Activated CD8-positive, alpha-beta memory T cell treated with anti-CD3 and anti-CD28 coated beads, Interleukin-2, amount 50 U/mL, for 1 hour (primary cell): ENCODE measurements around the gene CPXM2.
"Not testable (repeated sequence)": the region's sequence is repeated elsewhere in the genome, so short reads cannot be mapped to it uniquely, and the experiment has no call there.

ENCODE experiments used
- DNase-seq: peaks from one replicate; pipeline ENCODE4 v3.0.0-alpha.2; 2020; ENCODE audit errors: extremely low read depth

The CPXM2 gene

GRCh38 chr10:123743441-123744223, 148.0 kb downstream of the CPXM2 start:
- no peak for DNase-seq

- no peak for DNase-seq
These were observed 148.7 kb downstream of the CPXM2 start for GRCh38 chr10:123742751-123743440.

GRCh38 chr10:123741711-123742110, 149.9 kb downstream of the CPXM2 start:
- DNase-seq, result no peak

- DNase-seq, result no peak
These were observed 150.5 kb downstream of the CPXM2 start for GRCh38 chr10:123741146-123741545.

GRCh38 chr10:123736917-123737316, 154.7 kb downstream of the CPXM2 start:
- DNase-seq, result not testable (repeated sequence)

- no peak for DNase-seq
These were observed 162.1 kb downstream of the CPXM2 start for GRCh38 chr10:123729523-123729922.

- DNase-seq, result no peak
These were observed 164.8 kb downstream of the CPXM2 start for GRCh38 chr10:123726836-123727235.

- no peak for DNase-seq
These were observed 165.2 kb downstream of the CPXM2 start for GRCh38 chr10:123726381-123726780.

- no peak for DNase-seq
These were observed 166.9 kb downstream of the CPXM2 start for GRCh38 chr10:123724747-123725146.

GRCh38 chr10:123722351-123722750, 169.3 kb downstream of the CPXM2 start:
- no peak for DNase-seq

GRCh38 chr10:123721441-123722049, 170.1 kb downstream of the CPXM2 start:
- DNase-seq, result no peak

GRCh38 chr10:123720536-123720935, 171.1 kb downstream of the CPXM2 start:
- DNase-seq, result no peak

GRCh38 chr10:123718544-123719060, 173.0 kb downstream of the CPXM2 start:
- DNase-seq, result no peak

- DNase-seq, result no peak
These were observed 174.3 kb downstream of the CPXM2 start for GRCh38 chr10:123717336-123717735.

GRCh38 chr10:123715546-123715945, 176.1 kb downstream of the CPXM2 start:
- no peak for DNase-seq

GRCh38 chr10:123706236-123706635, 185.4 kb downstream of the CPXM2 start:
- no peak for DNase-seq

GRCh38 chr10:123704812-123705211, 186.8 kb downstream of the CPXM2 start:
- no peak for DNase-seq

- DNase-seq, result no peak
These were observed 187.5 kb downstream of the CPXM2 start for GRCh38 chr10:123704076-123704475.

GRCh38 chr10:123703195-123703790, 188.3 kb downstream of the CPXM2 start:
- no peak for DNase-seq
